Panc1 (cell line): ENCODE results near the gene KCNC4. TPM values are rescaled to one million over a fixed set of nuclear protein-coding genes. Genes with fewer than 3 reads are reported as not detected.

Experiments
- ATAC-seq: fragments of 200-7000 bp; cut with Tn5 transposase; 2 replicates; pipeline ENCODE4 v1.9.1; 2020; ENCODE audit warnings: mild to moderate bottlenecking, moderate library complexity
- Bru-seq: library from RNA; stranded (reverse); fragments of 400-500 nt; gene quantifications from one replicate; lab custom pipeline; 2021; lab: Mats Ljungman, UMichigan
- BruChase-seq, 2 experiments: library from RNA; stranded (reverse); fragments of 400-500 nt; gene quantifications; one replicate each; lab custom pipeline; 2021; lab: Mats Ljungman, UMichigan
- BruUV-seq: library from RNA; stranded (reverse); fragments of 400-500 nt; replicated peaks from 2 replicates; lab custom pipeline; 2021; lab: Mats Ljungman, UMichigan
- CTCF ChIA-PET: fragments of 300-600 bp; sonication (Branson Sonifier 250); formaldehyde crosslinking; loops from one replicate; lab custom pipeline; 2022; ENCODE audit warnings: antibody characterized with exemption; lab: Charles Lee
- POLR2A ChIA-PET: fragments of 300-600 bp; sonication (Branson Sonifier 250); formaldehyde crosslinking; loops from one replicate; lab custom pipeline; 2022; ENCODE audit warnings: antibody characterized with exemption; lab: Charles Lee
- DNase-seq: peaks from one replicate; pipeline ENCODE4 v3.0.0-alpha.2; 2010; ENCODE audit warnings: low read depth, low spot score
- H3K27ac ChIP-seq: 2 replicates; pipeline ENCODE4 v1.5.1; 2011; ENCODE audit warnings: mild to moderate bottlenecking, low read length, inconsistent platforms
- H3K27me3 ChIP-seq: fragments of 200-500 bp; sonication (Bioruptor generic); 2 replicates; pipeline ENCODE4 v1.6.0; 2014; ENCODE audit warnings: low read length, inconsistent platforms; ENCODE audit not compliant: control insufficient read depth, insufficient read depth
- H3K36me3 ChIP-seq: fragments of 200-500 bp; sonication (Bioruptor generic); 2 replicates; pipeline ENCODE4 v1.5.1; 2014; ENCODE audit warnings: inconsistent platforms, mild to moderate bottlenecking, low read length, moderate library complexity; ENCODE audit not compliant: control insufficient read depth, insufficient read depth
- H3K4me1 ChIP-seq: 2 replicates; pipeline ENCODE4 v1.5.1; 2011; ENCODE audit warnings: inconsistent platforms, mild to moderate bottlenecking, low read length, moderate library complexity; ENCODE audit not compliant: control insufficient read depth, insufficient read depth
- H3K4me3 ChIP-seq, 2 experiments: 2 replicates each; pipeline ENCODE4 v1.5.1; 2011 to 2012; ENCODE audit warnings: low read depth in 2 of 2, low read length in 2 of 2, mild to moderate bottlenecking in 2 of 2, inconsistent platforms in 1 of 2, moderate library complexity in 1 of 2
- H3K9me3 ChIP-seq: fragments of 200-500 bp; sonication (Bioruptor generic); 2 replicates; pipeline ENCODE4 v1.5.1; 2014; ENCODE audit warnings: low read depth, mild to moderate bottlenecking, inconsistent platforms, low read length, moderate library complexity; ENCODE audit not compliant: control insufficient read depth, insufficient read depth
- CTCF ChIP-seq: fragments of 450-650 bp; IDR thresholded peaks from 2 replicates; pipeline ENCODE4 v1.5.1; 2017; ENCODE audit warnings: mild to moderate bottlenecking
- POLR2AphosphoS5 ChIP-seq: IDR thresholded peaks from 2 replicates; pipeline ENCODE4 v1.6.1; 2012; ENCODE audit warnings: mild to moderate bottlenecking, low read depth, low read length, moderate library complexity
- REST ChIP-seq, 2 experiments: IDR thresholded peaks; 2 replicates each; pipeline ENCODE4 v1.6.1; 2011 to 2012; ENCODE audit warnings: low read depth in 2 of 2, control low read depth in 1 of 2, low read length in 1 of 2, mild to moderate bottlenecking in 1 of 2, moderate library complexity in 1 of 2; ENCODE audit not compliant: insufficient read depth in 1 of 2
- SIN3A ChIP-seq: IDR thresholded peaks from 2 replicates; pipeline ENCODE4 v1.6.1; 2012; ENCODE audit warnings: low read depth, mild to moderate bottlenecking, low read length, moderate library complexity, borderline replicate concordance; ENCODE audit not compliant: insufficient read depth
- TCF7L2 ChIP-seq: IDR thresholded peaks from 2 replicates; pipeline ENCODE4 v1.6.1; 2011; ENCODE audit warnings: mild to moderate bottlenecking, low read depth, low read length, inconsistent platforms
- in situ Hi-C: cut with HindIII; loops from 2 replicates; pipeline ENCODE4 v1.10.0; 2016; ENCODE audit warnings: low sequenced_read_pairs, low pct_unique_long_range_greater_than_20kb
- intact Hi-C: fragments of 100-400 bp; cut with micrococcal nuclease; formaldehyde crosslinking; loops from one replicate; pipeline ENCODE4 v1.10.0; 2022; ENCODE audit not compliant: unreplicated experiment
- long read RNA-seq: library from polyadenylated mRNA; unstranded; transcript quantifications from one replicate; pipeline ENCODE4 v2.0.0, GENCODE V29; 2021; ENCODE audit not compliant: unreplicated experiment
- polyA plus RNA-seq: library from polyadenylated mRNA; unstranded; fragments of >200 nt; gene quantifications from one replicate; pipeline ENCODE4 v1.2.1, GENCODE V29; 2012; ENCODE audit warnings: missing spikeins; ENCODE audit not compliant: insufficient read length
- total RNA-seq: library from RNA; stranded (reverse); gene quantifications from one replicate; pipeline ENCODE4 v1.2.1, GENCODE V29; 2021; ENCODE audit not compliant: unreplicated experiment

The KCNC4 gene
- total RNA-seq, result 15.4 TPM
- 12.5 TPM for polyA plus RNA-seq
- percentile 50 among the genes with signal in this experiment for Bru-seq, nascent RNA
- percentile 62 among the genes with signal in this experiment for BruChase-seq, experiment 1, labeled RNA remaining after a 2-hour chase
- BruChase-seq, experiment 2, labeled RNA remaining after a 6-hour chase, result percentile 58 among the genes with signal in this experiment
- long read RNA-seq, full-length matches to known transcripts, result 26 of 53 reads
- long read RNA-seq, partial matches to known transcripts, result 10 of 53 reads
- long read RNA-seq, other reads (novel, unspliced or antisense), result 17 of 53 reads

DNA sequence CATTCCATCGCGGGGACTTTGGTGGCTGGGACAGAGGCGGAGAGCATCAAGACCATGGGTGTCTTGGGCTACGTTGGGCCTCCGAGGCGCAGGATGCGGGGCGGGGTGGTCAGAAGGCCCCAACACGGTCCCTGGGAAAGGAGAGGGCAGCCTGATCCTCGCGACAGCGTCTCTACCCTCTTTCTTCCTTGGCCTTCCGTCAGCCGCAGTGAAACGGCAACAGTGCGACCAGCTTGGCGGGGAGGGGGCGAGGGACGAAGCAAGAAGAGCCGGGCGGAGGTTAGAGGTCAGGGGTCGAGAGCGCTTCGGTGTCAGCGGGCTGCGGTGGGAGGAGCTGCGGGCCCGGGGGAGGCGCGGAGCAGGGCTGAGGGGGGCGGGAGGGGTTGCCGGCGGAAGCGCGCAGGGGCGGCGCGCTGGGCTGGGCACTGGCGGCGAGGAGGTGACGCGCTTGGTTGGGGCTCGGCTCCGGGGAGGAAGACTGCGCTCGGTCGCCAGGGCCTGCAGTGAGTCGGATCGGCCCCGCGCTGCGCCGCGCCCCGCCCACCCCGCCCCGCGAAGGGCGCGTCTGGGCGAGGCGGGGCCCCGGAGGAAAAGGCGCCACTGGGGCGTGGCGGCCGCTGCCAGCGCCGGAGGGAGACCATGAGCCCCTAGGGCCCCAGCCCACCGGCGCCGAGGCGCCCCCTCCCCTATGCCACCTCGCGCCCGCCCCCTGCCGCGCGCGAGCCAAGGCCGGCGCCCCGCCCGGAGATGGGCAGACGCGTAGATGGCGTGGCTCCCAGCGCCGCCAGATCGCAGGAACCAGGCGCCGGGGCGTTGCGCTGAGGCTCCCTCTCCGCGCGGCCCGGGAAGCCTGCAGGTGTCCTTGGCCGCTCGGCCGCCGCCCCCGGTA is at the start of gene KCNC4:
Gene KCNC4 (plus strand): TSS at position 600 of the 889 bp plus-strand sequence. CDS start 1,186 bp downstream, outside the sequence.
- BruUV-seq, result no TSS peak
- Histone ChIP-seq H3K4me1 (peaks cover 19% of the 10 kb centered on the region), H3K9me3 (no peaks in the 10 kb centered on the region), H3K4me3 (peak within 1 kb of the TSS; percentile 53 to 58), H3K27me3 (no peaks in the 10 kb centered on the region), H3K27ac (peak within 1 kb of the TSS; percentile 83), H3K36me3 (no peaks in the 10 kb centered on the region; the same call in 1 of the 2 replicates)
- ATAC-seq (peak; percentile 93), DNase-seq (no peak)
- ChIA-PET CTCF (interaction anchor here (0.7 to 4.5 kb wide), 4 partner anchors 13 to 250 kb away, joined by 4 to 77 read pairs (median 8); no protein-coding TSS in a partner anchor), POLR2A (no interaction called here)
- intact Hi-C loops, result no loop called here
- TF ChIP-seq TCF7L2 (no peak), SIN3A (0 out of 2 replicates have a peak, but pooled peaks have one; percentile 16), CTCF (no peak)
- in situ Hi-C loops, result no loop called here

GRCh38 chr1:110160538-110161100 is 49.5 kb upstream of the KCNC4 start:
- no peak overlapping the region for H3K27ac ChIP-seq
- no peak for DNase-seq
- intact Hi-C loops, result no loop called here
- no peak for TF ChIP-seq POLR2AphosphoS5
- no peak for TF ChIP-seq REST (IDR thresholded peaks at IDR 0.05; ENCODE audit: insufficient read depth in 1 of 2, low read depth in 2 of 2, low read length in 1 of 2)
- TF ChIP-seq TCF7L2, result no peak
- TF ChIP-seq CTCF, result no peak
- no peak for TF ChIP-seq SIN3A
- no peaks in the 10 kb centered on the region for H3K4me1 ChIP-seq
- H3K9me3 ChIP-seq, result no peaks in the 10 kb centered on the region
- no peak overlapping the region for H3K4me3 ChIP-seq
- no peak for ATAC-seq
- BruUV-seq, result no TSS peak
- H3K36me3 ChIP-seq, result no peaks in the 10 kb centered on the region
- no peaks in the 10 kb centered on the region for H3K27me3 ChIP-seq
- ChIA-PET POLR2A (no interaction called here), CTCF (no interaction called here)
- in situ Hi-C loops, result no loop called here
